Uterus (tissue), 2 donors: ENCODE measurements around the gene SFSWAP.

Experiments
- CTCF ChIP-seq, 4 experiments: fragments of 200-600 bp in 2 of 4; fragments of 450-650 bp in 2 of 4; sonication (generic) in 2 of 4; IDR thresholded peaks; one replicate each; pipeline ENCODE4 v1.5.1; 2016 to 2019; ENCODE audit warnings: antibody characterized with exemption in 4 of 4, mild to moderate bottlenecking in 2 of 4, moderate library complexity in 1 of 4
- POLR2A ChIP-seq, 2 donors: fragments of 450-650 bp; IDR thresholded peaks; one replicate each; pipeline ENCODE4 v1.6.1; 2016; ENCODE audit warnings: antibody characterized with exemption in 2 of 2, mild to moderate bottlenecking in 1 of 2, moderate library complexity in 1 of 2

GRCh38 chr12:131740626-131741025 is 29.7 kb downstream of the SFSWAP start:
- TF ChIP-seq CTCF (IDR thresholded peaks at IDR 0.05) (no peak), POLR2A (IDR thresholded peaks at IDR 0.05) (no peak)
